HG03095 (cell line): Measurements from ENCODE around the gene STK25.
A peak's percentile ranks its signal among the peaks of the same experiment; 100 is the strongest.

Experiments used
- ATAC-seq: cut with Tn5 transposase; IDR thresholded peaks from one replicate; pipeline ENCODE4 v1.9.1; 2021; ENCODE audit warnings: moderate library complexity; ENCODE audit not compliant: unreplicated experiment

Gene STK25

GRCh38 chr2:241508240-241509154, at the start of gene STK25:
Gene STK25, minus strand, starts transcription at chr2:241508584. Its CDS starts 549 bp downstream, at chr2:241508035.
- ATAC-seq, result peak; percentile 94

GRCh38 chr2:241556746-241557145, 48.4 kb upstream of the STK25 start:
- ATAC-seq, result no peak

- no peak for ATAC-seq
Measured at GRCh38 chr2:241555711-241556110, 47.3 kb upstream of the STK25 start.

- ATAC-seq, result no peak
Measured at GRCh38 chr2:241554610-241555322, 46.4 kb upstream of the STK25 start.

- ATAC-seq, result no peak
Measured at GRCh38 chr2:241553981-241554380, 45.6 kb upstream of the STK25 start.

GRCh38 chr2:241553512-241553830, 45.1 kb upstream of the STK25 start:
- no peak for ATAC-seq

- no peak for ATAC-seq
Measured at GRCh38 chr2:241551998-241552737, 43.8 kb upstream of the STK25 start.

GRCh38 chr2:241551599-241551997, 43.2 kb upstream of the STK25 start:
- ATAC-seq, result no peak

GRCh38 chr2:241550616-241551580, 42.5 kb upstream of the STK25 start:
- no peak for ATAC-seq

GRCh38 chr2:241548451-241548835, 40.1 kb upstream of the STK25 start:
- ATAC-seq, result no peak

GRCh38 chr2:241547781-241548450, 39.5 kb upstream of the STK25 start:
- ATAC-seq, result no peak

- no peak for ATAC-seq
Measured at GRCh38 chr2:241546771-241547498, 38.6 kb upstream of the STK25 start.

GRCh38 chr2:241545523-241546473, 37.4 kb upstream of the STK25 start:
- no peak for ATAC-seq

GRCh38 chr2:241545106-241545505, 36.7 kb upstream of the STK25 start:
- ATAC-seq, result no peak

- ATAC-seq, result no peak
Measured at GRCh38 chr2:241542278-241542605, 33.9 kb upstream of the STK25 start.

- ATAC-seq, result no peak
Measured at GRCh38 chr2:241541564-241542277, 33.3 kb upstream of the STK25 start.

GRCh38 chr2:241540771-241541561, 32.6 kb upstream of the STK25 start:
- no peak for ATAC-seq
